Measurements from ENCODE around the gene RGS8. TPM values are rescaled to one million over a fixed set of nuclear protein-coding genes. Genes with fewer than 3 reads are reported as not detected.

Gene RGS8
- total and polyA plus RNA-seq, 10 of the 15 experiments (the other 5 are each of a cell fraction or from before 2014, with no cell fraction given) = 0.03 to 0.62 (median 0.33) TPM

- no peak for TF ChIP-seq SPI1 (IDR thresholded peaks at IDR 0.05; ENCODE audit: borderline replicate concordance, insufficient read depth, low read depth, low read length)
These were observed 4.2 kb upstream of the RGS8 start (continued) for GRCh38 chr1:182688436-182689205.

GRCh38 chr1:182687361-182687760, 3.0 kb upstream of the RGS8 start:
- FAIRE-seq = no peak
- no peaks in the 10 kb centered on the region for H3K79me2 ChIP-seq (ENCODE audit: control insufficient read depth, insufficient read depth, low read length)
- no TSS peak for BruUV-seq (replicated peaks)
- no peak overlapping the region for H3K27ac ChIP-seq (ENCODE audit: control insufficient read depth, insufficient read depth)
- ChIA-PET POLR2A (no interaction called here), CTCF (no interaction called here), RAD21 (ENCODE audit: unreplicated experiment) (interaction anchor here (0.7 kb wide), 1 partner anchor 11 kb away, joined by 4 read pairs; no protein-coding TSS in a partner anchor), SMC1A (ENCODE audit: uncharacterized antibody, unreplicated experiment) (interaction anchor here (1.0 to 2.3 kb wide), 4 partner anchors 11 to 96 kb away, joined by 3 to 7 read pairs (median 4); no protein-coding TSS in a partner anchor)
- intact Hi-C loops (cut with micrococcal nuclease; ENCODE audit: unreplicated experiment) (no loop called here), in situ Hi-C loops (cut with MboI) (no loop called here)
- no peaks in the 10 kb centered on the region for H4K20me1 ChIP-seq (ENCODE audit: control insufficient read depth, insufficient read depth)
- no peak overlapping the region for H2AFZ ChIP-seq (ENCODE audit: control insufficient read depth, low read depth, low read length)
- no peak for ATAC-seq
- no peaks in the 10 kb centered on the region; the same call in 1 of the 3 replicates for H3K9me3 ChIP-seq (replicated peaks; ENCODE audit: control insufficient read depth, insufficient read depth, low read length)
- H3K4me1 ChIP-seq (ENCODE audit: control insufficient read depth, insufficient read depth, low read length) = 0 out of 2 replicates have a peak, but pooled peaks cover under 1% of the 10 kb centered on the region
- H3K36me3 ChIP-seq (ENCODE audit: control insufficient read depth in 2 of 2, insufficient read depth in 2 of 2, low read length in 1 of 2) = no peaks in the 10 kb centered on the region
- no peak for DNase-seq (ENCODE audit: low read depth, low spot score)
- no peak overlapping the region for H3K4me2 ChIP-seq (ENCODE audit: control insufficient read depth, insufficient read depth)
- H3K4me3 ChIP-seq = no peak overlapping the region
- no peak overlapping the region for H3K9ac ChIP-seq (ENCODE audit: control insufficient read depth, insufficient read depth, low read length)
- no peaks in the 10 kb centered on the region; a peak in 1 of 4 replicates for H3K27me3 ChIP-seq (replicated peaks in 1 of 2; ENCODE audit: control insufficient read depth in 2 of 2, insufficient read depth in 2 of 2, low read length in 1 of 2)
- TF ChIP-seq CTCF (IDR thresholded peaks at IDR 0.05 in 2 of 3, conservative IDR thresholded peaks at IDR 0.05 in 1 of 3; ENCODE audit: control insufficient read depth in 2 of 3, extremely low read depth in 1 of 3, insufficient read depth in 1 of 3, low read depth in 3 of 3, low read length in 3 of 3) (no peak), ZBTB40 (IDR thresholded peaks at IDR 0.05; ENCODE audit: borderline replicate concordance) (no peak), HCFC1 (IDR thresholded peaks at IDR 0.05; ENCODE audit: low read length) (no peak), NBN (IDR thresholded peaks at IDR 0.05) (no peak), SUPT20H (IDR thresholded peaks at IDR 0.05; ENCODE audit: borderline replicate concordance, control insufficient read depth, low read depth, low read length) (no peak), ASH2L (IDR thresholded peaks at IDR 0.05; ENCODE audit: borderline replicate concordance, low read depth) (no peak), MTA2 (IDR thresholded peaks at IDR 0.05; ENCODE audit: low read depth) (no peak), MEF2A (IDR thresholded peaks at IDR 0.05; ENCODE audit: insufficient read depth, low read depth, low read length) (no peak), ETV6 (conservative IDR thresholded peaks at IDR 0.05 in 1 of 2, IDR thresholded peaks at IDR 0.05 in 1 of 2; ENCODE audit: borderline replicate concordance in 1 of 2, low read depth in 1 of 2) (no peak), POU2F2 (IDR thresholded peaks at IDR 0.05; ENCODE audit: borderline replicate concordance, low read depth, low read length) (no peak), KAT2A (conservative IDR thresholded peaks at IDR 0.05; ENCODE audit: control insufficient read depth, low read depth, low read length) (no peak), USF2 (IDR thresholded peaks at IDR 0.05; ENCODE audit: borderline replicate concordance, low read depth, low read length) (no peak), TCF7 (IDR thresholded peaks at IDR 0.05; ENCODE audit: borderline replicate concordance) (no peak), TAF1 (IDR thresholded peaks at IDR 0.05; ENCODE audit: borderline replicate concordance, low read depth, low read length) (no peak)

Measured in GM12878 (cell line).